Muscle of back (tissue), 11 donors: ENCODE measurements around the gene USP8. TPM values are rescaled to one million over a fixed set of nuclear protein-coding genes. Genes with fewer than 3 reads are reported as not detected.
"Not testable (repeated sequence)": the region's sequence is repeated elsewhere in the genome, so short reads cannot be mapped to it uniquely, and the experiment has no call there.

Source experiments
- DNase-seq, 3 donors: peaks; one replicate each; pipeline versions ENCODE4 v3.0.0 to v3.0.0-alpha.2; 2013
- polyA plus RNA-seq, 10 donors: library from polyadenylated mRNA; unstranded; fragments of 120-200 nt; gene quantifications; one replicate each; pipeline ENCODE4 v1.2.1, GENCODE V29; 2013; ENCODE audit not compliant: insufficient read length in 10 of 10

Gene USP8
- polyA plus RNA-seq, 10 donors = 26.1 to 40.2 (median 32.9) TPM

DNA sequence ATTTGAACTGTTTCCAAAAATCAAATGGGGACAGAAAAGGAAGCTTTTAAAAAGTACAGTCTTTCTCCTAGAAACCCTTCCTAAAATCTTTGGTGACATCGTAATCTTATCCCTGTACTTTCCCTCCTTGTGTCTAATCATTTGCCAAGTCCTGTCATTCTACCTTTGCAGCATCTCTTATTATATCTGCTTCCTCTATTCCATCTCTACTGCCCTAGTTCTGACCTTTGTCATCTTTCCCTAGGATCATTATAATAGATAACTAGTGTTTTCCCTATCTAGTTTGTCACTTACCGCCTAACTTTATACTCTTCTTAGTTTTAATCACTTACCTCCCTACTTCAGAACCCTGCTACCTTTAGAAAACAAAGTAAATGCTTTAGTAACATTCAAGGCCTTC lies 11.6 kb downstream of the USP8 start:
- no peak for DNase-seq

DNA sequence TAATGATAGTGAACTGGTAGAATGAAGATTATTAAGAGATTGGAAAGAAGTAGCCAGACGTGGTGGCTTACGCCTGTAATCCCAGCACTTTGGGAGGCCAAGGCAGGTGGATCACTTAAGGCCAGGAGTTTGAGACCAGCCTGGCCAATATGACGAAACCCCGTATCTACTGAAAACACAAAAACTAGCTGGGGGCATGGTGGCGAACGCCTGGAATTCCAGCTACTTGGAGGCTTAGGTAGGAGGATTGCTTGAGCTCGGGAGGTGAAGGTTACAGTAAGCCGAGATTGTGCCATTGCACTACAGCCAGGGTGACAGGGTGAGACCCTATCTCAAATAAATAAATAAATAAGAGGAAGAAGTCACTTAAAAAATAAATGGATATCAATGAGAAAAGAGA lies 14.0 kb downstream of the USP8 start:
- no peak for DNase-seq

DNA sequence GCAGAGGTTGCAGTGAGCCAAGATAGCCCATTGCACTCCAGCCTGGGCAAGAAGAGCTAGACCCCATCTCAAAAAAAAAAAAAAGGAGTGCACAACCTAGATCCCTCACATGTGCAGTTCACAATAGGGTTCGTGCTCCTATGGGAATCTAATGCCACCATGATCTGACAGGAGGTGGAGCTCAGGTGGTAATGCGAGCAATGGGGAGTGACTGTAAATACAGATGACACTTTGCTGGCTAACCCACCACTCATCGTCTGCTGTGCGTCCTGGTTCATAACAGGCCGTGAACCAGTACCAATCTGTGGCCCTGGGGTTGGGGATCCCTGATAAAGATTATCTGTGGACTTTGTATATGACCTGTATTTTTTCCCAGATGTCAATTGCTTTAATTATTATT lies 16.7 kb downstream of the USP8 start:
- no peak for DNase-seq

DNA sequence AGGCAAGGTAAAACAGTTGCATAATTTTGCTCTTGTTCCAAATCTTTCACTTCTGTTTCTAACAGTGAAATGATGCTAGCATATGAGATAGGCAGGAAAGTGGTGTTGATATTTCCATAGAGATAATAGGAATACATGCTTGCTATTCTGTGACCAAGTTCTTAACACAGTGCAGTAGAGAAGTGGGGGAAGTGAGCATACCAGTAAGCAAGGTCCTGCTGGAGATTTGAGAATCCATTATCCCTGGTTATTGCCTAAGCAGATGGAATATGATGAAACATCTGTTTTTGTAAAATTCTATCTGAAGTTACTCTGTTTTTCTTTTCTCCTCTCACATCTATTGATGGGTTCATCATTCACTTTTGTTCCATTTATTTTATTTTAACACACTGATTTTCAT lies 28.7 kb downstream of the USP8 start:
- DNase-seq = peak in 2 of 3 donors; percentile 17 to 24

DNA sequence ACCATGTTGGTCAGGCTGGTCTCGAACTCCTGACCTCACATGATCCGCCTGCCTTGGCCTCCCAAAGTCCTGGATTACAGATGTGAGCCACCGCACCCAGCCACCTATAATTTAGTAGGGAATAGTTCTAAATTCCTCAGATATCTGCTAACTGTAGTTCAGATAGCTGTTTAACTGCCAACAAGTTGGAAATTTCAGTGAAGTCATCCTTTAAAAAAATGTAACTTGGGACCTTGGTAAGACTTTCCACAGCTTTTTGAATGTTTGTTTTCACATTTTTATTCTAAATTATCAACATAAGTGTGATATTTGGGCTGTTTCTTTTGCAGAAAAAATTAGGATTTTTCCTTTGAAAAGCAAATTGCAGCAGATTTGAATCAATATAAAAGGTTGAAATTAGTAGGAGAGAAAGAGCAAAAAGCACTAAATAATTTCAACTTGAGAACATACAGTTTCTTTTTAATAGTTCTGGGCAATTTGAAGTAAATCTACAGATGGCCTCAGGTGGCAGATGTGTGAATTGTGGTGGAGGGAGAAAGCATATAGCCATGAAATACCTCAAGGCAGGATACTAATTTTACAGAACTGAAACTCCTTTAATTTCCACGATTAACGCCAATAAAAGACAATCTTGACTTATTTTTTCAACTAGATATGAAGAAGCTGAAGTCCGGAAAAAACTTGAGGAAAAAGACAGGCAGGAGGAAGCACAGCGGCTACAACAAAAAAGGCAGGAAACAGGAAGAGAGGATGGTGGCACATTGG lies 34.3 kb downstream of the USP8 start:
- DNase-seq = peak; percentile 42 to 62 (median 60)

DNA sequence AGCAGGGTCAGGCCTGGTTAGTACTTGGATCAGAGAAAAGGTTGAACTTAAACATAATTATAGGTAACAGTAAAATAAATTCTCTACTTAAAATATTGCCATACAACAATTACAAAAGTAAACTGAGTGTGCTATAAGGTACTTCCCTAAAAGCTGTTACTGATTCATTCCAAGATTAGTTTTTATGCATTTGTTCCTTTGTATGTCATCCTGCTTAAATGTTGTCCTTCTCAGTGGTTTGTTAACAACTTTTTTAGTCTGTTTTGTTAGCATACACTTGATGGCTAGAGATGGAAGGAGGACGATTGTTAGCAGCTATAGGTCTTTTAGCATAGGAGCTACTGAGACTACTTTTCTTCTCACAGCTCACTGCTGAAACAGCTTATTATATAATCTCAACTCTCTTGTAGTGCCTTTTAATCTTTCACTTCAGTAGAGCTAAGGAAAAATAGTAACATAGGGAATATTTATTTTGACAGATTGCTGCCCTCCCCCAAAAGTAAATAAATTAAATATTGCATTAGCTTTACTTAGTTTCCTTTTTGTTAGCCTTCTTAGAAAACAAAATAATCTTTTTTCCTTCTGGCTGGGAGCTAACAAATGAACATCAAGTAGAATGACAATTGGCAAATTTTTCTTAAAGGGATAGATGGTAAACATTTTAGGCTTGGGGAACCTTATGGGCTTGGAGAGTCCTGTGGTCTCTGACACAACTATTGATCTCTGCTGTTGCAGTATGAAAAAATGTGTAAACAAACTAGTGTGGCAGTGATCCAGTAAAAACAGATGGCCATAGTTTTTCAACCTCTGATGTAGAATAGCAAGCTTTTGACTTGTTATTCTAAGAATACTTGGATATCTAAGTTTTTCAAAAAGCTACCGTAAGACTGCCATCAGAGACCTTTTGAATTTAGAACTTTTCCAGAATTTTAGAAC lies 39.5 kb downstream of the USP8 start:
- peak in 2 of 3 donors; percentile 12 to 51 for DNase-seq

DNA sequence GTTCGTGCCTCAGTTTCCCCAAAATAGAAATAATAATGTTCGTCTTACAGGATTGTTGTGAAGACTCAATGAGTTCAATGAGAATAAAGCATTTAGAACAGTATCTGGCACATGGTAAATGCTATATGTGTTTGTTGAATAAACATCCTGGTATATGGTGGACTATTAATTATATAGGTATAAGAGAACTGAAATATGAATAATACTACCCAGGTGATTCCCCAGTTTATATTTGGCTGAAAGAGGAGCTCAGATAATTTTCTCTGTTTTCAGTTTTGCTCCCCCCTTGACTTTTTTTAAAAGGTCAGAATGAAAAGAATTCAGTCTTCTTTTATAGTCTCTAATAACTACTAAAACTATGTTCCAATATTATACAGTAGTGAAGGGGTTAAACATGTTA lies 46.9 kb downstream of the USP8 start:
- DNase-seq = no peak

DNA sequence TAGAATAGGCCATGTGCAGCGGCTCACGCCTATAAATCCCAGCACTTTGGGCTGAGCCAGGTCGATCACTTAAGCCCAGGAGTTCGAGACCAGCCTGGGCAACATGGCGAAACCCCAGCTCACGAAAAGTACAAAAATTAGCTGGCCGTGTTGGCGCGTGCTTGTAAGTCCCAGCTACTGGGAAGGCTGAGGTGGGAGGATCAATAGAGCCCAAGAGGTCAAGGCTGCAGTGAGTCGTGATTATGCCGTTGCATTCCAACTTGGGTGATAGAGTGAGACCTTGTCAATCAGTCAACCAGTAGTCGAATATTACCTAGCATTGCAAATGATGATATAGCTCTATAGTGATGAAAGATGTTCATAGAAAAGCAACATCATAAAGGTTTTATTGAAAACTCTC lies 51.9 kb downstream of the USP8 start:
- no peak for DNase-seq

DNA sequence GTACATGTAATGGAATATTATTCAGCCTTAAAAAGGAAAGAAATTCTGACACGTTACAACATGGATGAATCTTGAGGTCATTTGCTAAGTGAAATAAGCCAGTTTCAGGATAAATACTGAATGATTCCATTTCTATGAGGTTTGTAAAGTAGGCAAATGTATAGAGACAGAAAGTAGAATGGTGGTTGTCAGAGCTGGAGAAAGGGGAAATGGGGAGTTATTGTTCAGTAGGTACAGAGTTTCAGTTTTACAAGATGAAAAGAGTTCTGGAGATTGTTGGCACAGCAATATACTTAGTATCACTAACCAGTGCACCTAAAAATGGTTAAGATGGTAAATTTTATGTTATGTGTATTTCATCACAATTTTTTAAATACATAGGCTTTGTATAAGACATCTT lies 60.6 kb downstream of the USP8 start:
- no peak for DNase-seq

DNA sequence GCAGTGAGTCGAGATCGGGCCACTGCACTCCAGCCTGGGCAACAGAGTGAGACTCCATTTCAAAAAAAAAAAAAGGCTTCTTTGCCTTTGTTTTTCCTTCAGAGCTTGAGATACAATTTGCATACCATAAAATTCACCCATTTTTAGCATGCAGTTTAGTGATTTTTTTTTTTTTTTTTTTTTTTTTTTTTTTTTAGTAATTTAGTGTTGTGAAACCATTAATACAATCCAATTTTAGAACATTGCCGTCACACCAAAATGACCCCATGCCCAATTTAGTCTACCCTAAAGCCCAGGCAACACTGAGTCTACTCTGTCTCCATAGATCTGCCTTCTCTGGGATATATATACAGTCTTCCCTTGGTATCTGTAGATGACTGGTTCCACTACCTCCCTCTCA lies 61.2 kb downstream of the USP8 start:
- no peak for DNase-seq

DNA sequence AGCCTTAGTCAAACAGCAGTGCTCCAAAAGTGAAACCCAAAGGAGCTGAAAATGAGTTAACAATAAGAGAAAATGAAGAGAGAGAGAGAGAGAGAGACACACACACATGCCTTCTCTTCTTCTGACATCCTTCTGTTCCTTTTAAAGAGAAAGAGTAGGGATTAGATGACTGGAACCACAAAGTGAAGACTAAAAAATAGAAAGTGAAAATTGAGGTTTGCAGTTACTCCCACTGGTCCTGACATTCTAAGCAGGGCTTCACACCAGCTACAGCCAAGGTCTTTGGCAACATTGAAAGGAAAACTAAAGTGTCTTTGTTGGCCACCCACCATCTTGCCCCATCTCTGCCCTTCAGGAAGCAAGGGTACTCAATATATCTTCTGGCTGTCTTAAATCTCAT lies 63.1 kb downstream of the USP8 start:
- no peak for DNase-seq

DNA sequence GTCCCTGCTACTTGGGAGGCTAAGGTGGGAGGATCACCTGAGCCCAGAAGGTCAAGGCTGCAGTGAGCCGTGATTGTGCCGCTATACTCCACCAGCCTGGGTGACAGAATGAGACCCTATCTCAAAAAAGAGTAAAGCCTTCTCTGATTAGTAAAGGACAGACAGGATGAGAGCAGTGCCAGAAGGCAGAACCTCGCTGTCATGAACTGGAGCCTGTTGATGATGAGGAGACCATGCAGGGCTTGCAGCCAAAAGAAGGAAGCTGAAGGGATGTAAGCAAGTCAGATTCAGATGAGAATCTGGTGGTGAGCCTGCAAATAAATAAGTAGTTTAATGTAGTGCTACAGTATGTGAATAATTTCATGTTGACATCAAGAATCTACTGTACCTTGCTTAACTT lies 69.4 kb downstream of the USP8 start:
- no peak for DNase-seq

DNA sequence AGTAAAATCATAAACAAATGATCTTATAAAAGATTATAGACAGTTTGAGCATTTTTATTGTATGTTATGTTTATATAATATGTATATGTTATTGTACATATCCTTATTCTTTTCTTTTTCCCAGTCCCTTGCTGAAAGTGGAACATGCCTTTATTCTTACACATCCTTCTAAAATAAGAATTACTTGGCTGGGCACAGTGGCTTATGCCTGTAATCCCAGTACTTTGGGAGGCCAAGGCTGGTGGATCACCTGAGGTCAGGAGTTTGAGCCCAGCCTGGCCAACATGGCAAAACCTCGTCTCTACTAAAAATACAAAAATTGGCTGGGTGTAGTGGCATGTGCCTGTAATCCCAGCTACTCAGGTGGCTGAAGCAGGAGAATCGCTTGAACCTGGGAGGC lies 70.3 kb downstream of the USP8 start:
- DNase-seq = not testable (repeated sequence)

DNA sequence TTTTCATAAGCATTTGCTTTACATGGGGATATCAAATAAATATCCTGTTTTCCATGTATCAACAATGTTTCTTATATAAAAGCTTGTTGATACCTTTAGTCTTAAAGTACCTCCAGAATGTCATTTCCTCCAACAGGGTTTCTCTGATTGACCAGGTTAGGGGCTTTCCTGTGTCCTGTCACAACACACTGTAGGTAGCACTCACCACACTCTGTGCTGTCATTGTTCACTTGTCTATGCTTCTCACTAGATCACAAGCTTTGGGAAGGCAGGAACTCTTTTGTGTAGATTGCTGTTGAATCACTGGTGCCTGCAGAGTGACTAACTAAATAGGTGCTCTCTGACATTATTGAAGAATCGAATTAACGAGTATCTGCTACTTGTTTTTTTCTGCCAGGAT lies 72.5 kb downstream of the USP8 start:
- no peak for DNase-seq

DNA sequence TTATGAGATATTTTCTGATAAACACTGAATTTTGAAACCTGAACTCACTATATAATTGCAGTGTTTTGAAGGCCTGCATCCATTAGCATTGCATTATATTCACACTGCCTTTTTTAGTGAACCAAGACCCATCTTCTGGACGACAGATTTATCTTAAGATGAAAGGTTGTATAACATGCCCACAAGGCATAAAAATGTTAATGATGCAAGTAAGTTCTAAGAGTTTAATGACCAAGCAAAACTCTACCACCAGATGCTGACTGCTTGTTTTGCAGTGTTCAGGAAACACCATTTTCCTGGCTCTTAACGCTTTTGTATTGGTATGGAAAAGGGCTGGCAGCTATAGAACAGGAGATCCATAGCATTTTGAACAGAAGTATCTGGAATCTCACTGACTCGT lies 76.1 kb downstream of the USP8 start:
- DNase-seq = no peak

DNA sequence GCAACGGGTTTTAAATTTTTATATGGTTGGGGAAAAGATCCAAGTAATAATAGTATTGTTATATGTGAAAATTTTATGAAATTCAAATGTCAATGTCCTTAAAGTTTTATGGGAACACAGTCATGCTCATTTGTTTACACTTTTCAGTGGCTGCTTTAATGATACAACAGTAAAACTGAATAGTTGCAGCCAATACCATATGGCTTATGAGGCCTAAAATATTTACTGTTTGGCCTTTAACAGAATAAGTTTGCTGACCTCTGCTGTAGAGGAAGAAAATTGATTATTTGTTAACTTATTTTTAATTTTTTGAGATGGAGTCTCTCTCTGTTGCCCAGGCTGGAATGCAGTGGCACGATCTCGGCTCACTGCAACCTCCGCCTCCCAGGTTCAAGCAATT lies 77.6 kb downstream of the USP8 start:
- DNase-seq = no peak

DNA sequence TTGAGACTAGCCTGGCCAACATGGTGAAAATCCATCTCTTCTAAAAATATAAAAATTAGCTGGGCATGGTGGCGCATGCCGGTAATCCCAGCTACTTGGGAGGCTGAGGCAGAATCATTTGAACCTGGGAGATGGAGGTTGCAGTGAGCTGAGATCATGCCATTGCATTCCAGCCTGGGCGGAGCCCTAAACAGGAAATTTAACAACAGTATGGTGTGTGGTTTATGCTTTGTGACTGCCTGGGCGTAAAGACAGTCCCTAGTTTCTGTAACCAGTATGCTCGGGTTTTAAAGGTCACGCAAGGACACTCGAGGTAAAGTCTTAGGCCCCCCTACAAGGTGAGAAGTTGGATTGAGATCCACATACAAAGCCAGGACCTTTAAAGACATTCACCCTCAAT lies 78.9 kb downstream of the USP8 start:
- DNase-seq = no peak

DNA sequence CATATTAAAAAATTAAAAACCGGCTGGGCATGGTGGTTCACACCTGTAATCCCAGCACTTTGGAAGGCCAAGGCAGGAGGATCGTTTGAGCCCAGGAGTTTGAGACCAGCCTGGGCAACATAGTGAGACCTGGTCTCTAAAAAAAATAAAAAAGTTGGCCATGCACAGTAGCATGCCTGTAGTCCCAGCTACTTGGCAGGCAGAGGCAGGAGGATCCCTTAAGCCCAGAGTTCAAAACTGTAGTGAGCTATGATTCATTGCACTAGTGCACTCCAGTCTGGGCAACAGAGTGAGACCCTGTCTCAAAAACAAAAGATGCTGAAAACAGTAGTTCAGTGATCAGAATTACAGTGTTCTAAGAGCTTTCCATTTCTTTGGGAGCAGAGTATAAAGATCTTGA lies 81.5 kb downstream of the USP8 start:
- not testable (repeated sequence) for DNase-seq

DNA sequence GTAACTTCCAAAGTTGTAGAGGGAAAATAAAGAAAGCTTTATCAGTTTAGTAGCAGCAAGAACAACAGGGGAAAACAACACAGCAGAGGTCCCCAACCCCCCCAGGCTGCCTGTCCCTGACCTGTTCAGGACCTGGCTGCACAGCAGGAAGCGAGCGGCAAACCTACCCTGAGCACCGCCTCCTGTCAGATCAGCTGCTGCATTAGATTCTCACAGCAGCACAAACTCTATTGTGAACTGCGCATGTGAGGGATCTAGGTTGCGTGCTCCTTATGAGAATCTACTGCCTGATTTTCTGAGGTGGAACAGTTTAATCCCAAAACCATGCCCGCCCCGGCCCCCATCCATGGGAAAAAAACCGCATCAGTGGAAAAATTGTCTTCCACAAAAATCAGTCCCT lies 81.9 kb downstream of the USP8 start:
- DNase-seq = peak in 1 of 3 donors; percentile 18

DNA sequence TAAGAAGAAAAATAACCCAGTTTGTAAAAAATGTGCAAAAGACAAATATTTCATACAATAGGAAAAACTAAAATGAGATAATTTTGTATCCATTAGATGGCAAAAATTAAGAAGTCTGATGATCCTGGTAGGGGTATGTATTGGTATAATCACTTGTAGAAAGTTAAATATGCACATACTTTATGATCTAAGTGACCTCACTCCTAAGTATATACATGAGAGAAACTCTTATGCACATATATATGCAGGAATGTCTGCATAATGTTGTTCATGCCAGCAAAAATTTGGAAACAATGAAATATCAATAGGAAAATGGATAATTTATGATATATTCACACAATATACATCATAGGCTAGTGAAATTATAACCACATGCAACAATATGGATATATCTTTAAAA lies 88.8 kb downstream of the USP8 start:
- DNase-seq = no peak

DNA sequence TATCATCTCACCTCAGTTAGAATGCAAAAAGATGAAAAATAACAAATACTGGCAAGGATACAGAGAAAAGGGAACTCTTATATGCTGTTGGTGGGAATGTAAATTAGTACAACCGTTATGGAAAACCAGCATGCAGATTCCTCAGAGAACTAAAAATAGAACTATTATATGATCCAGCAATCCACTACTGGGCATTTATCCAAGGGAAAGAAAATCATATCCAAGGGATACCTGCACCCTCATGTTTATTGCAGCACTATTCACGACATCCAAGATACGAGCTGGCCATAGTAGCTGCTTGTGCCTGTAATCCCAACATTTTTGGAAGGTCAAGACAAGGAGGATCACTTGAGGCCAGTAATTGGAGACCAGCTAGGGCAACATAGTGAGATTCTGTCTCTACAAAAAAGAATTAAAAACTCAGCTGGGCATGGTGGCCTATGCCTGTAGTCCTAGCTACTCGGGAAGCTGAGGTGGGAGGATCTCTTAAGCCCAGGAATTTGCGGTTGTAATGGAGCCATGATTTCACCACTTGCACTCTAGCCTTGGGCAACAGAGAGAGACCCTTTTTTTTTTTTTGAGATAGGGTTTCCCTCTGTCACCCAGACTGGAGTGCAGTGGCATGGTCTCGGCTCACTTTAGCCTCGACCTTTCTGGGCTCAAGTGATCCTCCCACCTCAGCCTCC lies 95.7 kb downstream of the USP8 start:
- DNase-seq = peak in 2 of 3 donors; percentile 33 to 68

DNA sequence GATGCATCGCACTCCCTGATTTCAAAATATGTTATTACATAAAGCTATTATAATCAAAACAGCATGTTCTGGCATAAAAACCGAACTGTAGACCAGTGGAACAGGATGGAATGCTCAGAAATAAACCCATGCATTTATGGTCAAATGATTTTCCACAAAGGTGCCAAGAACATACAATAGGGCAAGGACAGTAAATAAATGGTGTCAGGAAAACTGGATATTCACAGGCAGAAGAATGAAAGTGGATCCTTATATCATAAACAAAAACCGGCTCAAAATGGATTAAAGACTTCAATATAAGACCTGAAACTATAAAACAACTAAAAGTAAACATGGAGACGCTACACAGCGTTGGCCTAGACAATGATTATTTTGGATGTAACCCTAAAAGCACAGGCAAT lies 99.6 kb downstream of the USP8 start:
- peak; percentile 36 to 90 (median 66) for DNase-seq

DNA sequence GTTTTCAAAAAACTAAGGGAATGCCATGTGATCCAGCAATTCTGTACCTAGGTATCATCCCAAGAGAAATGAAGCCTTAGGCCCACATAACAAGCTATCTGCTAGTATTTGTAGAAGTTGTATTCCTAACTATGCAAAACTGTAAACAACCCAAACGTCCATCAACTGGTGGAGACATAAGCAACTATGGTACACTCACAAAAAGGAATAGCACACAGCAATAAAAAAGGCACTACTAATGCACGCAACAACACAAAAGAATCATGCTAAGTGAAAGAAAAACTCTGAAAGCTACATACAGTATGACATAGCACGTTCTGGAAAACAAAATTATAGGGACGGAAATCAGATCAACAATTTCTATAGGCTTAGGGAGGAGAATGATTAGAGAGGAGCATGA lies 107.0 kb downstream of the USP8 start:
- DNase-seq = no peak
